Left lung (tissue), 10 donors: Measurements from ENCODE around the gene KIF9. TPM values are rescaled to one million over a fixed set of nuclear protein-coding genes. Genes with fewer than 3 reads are reported as not detected.
"Not testable (repeated sequence)": the region's sequence is repeated elsewhere in the genome, so short reads cannot be mapped to it uniquely, and the experiment has no call there.

ENCODE experiments used
- ATAC-seq: fragments of 200-7000 bp; cut with Tn5 transposase; one replicate; pipeline ENCODE4 v1.9.1; 2020; ENCODE audit warnings: moderate library complexity
- DNase-seq, 4 donors: peaks; one replicate each; pipeline ENCODE4 v3.0.0-alpha.2; 2013 to 2020
- H3K27ac ChIP-seq, 2 donors: fragments of 200-600 bp; sonication (generic) in 1 of 2; one replicate each; pipeline versions ENCODE4 v1.5.0 to v1.8.0; 2020 to 2021
- H3K27me3 ChIP-seq, 2 donors: fragments of 200-600 bp; sonication (generic) in 1 of 2; one replicate each; pipeline versions ENCODE4 v1.5.0 to v1.8.0; 2020 to 2021
- H3K36me3 ChIP-seq, 2 donors: fragments of 200-600 bp; sonication (generic) in 1 of 2; one replicate each; pipeline versions ENCODE4 v1.5.0 to v1.8.0; 2020 to 2021
- H3K4me1 ChIP-seq, 2 donors: fragments of 200-600 bp; one replicate each; pipeline ENCODE4 v1.8.0; 2021
- H3K4me3 ChIP-seq, 2 donors: fragments of 200-600 bp; sonication (generic) in 1 of 2; one replicate each; pipeline versions ENCODE4 v1.5.0 to v1.8.0; 2020 to 2021; ENCODE audit warnings: mild to moderate bottlenecking in 1 of 2
- H3K9me3 ChIP-seq, 2 donors: fragments of 200-600 bp; sonication (generic) in 1 of 2; one replicate each; pipeline versions ENCODE4 v1.5.0 to v1.8.0; 2020 to 2021
- intact Hi-C, 2 donors: fragments of 100-400 bp; cut with DNase I; formaldehyde crosslinking; loops; one replicate each; pipeline versions ENCODE4 v1.11.2 to v1.14.2; 2022
- polyA plus RNA-seq, 6 donors: library from polyadenylated mRNA; unstranded; fragments of 120-200 nt; gene quantifications; one replicate each; pipeline ENCODE4 v1.2.1, GENCODE V29; 2013; ENCODE audit not compliant: insufficient read length in 6 of 6
- total RNA-seq, 2 donors: library from RNA; stranded (reverse); fragmentation: NEBNext Ultra II Directional; extraction: Animal tissue kit (Norgen Biotek cat#: 25700); gene quantifications; one replicate each; pipeline ENCODE4 v1.2.1, GENCODE V29; 2021
- TF ChIP-seq, protein P1 (sequence below), 2 donors: fragments of 200-600 bp; sonication (generic) in 1 of 2; IDR thresholded peaks; one replicate each; pipeline versions ENCODE4 v1.5.0 to v1.8.0; 2021; ENCODE audit warnings: antibody characterized with exemption in 2 of 2
- donor health status: DM: no; HTN: yes; CAD: no.
- donor health status: DM: no; HTN: no; CAD: no.

Gene KIF9
- total and polyA plus RNA-seq, 8 donors = 8.4 to 19.0 (median 14.4) TPM

DNA sequence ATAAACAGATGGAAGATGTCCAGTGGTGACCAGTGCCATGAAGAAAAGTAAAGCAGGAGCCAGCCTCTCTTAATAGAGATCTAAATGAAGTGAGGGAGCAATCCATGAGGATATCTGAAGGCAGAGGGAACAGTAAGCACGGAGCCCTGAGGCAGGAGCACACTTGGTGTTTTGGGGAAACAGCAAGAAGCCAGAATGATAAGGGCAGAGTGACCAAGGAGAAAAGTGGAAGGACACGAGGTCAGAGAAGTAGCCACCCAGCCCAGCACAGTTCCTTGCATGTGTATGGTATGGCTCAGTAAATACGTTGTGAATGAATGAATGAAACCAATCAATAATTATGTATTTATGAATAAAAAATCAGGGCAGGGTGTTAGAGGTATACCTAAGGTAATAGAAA, 11.8 kb upstream of the KIF9 start:
- H3K9me3 ChIP-seq = no peaks in the 10 kb centered on the region
- intact Hi-C loops = no loop called here
- H3K4me3 ChIP-seq = no peak overlapping the region
- TF ChIP-seq, protein P1, sequence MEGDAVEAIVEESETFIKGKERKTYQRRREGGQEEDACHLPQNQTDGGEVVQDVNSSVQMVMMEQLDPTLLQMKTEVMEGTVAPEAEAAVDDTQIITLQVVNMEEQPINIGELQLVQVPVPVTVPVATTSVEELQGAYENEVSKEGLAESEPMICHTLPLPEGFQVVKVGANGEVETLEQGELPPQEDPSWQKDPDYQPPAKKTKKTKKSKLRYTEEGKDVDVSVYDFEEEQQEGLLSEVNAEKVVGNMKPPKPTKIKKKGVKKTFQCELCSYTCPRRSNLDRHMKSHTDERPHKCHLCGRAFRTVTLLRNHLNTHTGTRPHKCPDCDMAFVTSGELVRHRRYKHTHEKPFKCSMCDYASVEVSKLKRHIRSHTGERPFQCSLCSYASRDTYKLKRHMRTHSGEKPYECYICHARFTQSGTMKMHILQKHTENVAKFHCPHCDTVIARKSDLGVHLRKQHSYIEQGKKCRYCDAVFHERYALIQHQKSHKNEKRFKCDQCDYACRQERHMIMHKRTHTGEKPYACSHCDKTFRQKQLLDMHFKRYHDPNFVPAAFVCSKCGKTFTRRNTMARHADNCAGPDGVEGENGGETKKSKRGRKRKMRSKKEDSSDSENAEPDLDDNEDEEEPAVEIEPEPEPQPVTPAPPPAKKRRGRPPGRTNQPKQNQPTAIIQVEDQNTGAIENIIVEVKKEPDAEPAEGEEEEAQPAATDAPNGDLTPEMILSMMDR (IDR thresholded peaks at IDR 0.05) = no peak
- peaks cover 0 to 11% of the 10 kb centered on the region in 2 donors for H3K36me3 ChIP-seq
- ATAC-seq (no peak), DNase-seq (no peak)
- peaks cover 0 to 44% of the 10 kb centered on the region in 2 donors for H3K4me1 ChIP-seq
- H3K27me3 ChIP-seq = no peaks in the 10 kb centered on the region
- no peak overlapping the region for H3K27ac ChIP-seq

DNA sequence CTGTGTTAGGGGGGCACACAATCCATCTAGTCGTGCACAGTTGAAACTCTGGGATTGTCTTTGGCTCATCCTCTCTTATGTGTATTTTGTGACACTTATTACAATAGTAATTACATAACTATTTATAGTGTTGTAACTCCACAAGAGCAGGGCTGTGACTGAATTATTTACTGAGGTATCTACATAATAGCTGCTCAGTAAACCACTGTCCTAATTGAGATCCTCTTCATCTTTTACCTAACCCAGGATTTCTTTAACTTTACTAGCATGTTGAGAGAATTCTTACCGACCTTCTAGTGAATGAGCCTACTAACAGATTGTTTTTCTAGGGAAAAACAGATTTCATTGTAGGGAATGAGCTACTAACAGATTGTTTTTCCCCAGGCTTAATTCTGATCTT, 11.2 kb upstream of the KIF9 start:
- Histone ChIP-seq H3K27ac (no peak overlapping the region), H3K36me3 (peaks cover 0 to 11% of the 10 kb centered on the region in 2 donors), H3K9me3 (no peaks in the 10 kb centered on the region), H3K27me3 (no peaks in the 10 kb centered on the region), H3K4me3 (no peak overlapping the region), H3K4me1 (peaks cover 0 to 44% of the 10 kb centered on the region in 2 donors)
- TF ChIP-seq, protein P1 (IDR thresholded peaks at IDR 0.05) = no peak
- intact Hi-C loops = no loop called here
- ATAC-seq (no peak), DNase-seq (no peak)

DNA sequence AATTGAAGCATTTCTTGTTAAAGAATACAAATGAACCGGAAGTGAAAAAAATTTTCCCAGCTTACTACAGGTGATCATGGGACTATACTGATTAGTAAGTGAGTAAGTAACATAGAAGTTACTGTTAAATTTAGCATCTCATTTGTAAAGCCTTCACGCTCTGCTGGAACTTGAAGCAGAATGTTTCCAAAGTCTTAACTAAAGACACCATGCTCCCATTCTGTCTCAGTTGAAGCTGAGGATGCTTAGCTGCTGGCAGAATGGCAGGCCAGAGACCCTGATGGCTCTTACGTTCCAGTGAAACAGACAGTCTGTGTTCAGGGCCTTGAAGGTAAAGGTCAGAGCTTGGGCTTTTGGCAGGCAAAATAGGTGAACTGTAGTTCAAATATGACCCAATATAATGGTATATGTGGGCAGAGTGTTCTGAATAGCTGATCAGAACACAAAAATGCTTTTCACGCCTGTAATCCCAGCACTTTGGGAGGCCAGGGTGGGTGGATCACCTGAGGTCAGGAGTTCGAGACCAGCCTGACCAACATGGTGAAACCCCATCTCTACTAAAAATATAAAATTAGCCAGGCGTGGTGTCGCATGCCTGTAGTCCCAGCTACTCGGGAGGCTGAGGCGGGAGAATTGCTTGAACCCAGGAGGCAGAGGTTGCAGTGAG, 9.3 kb upstream of the KIF9 start:
- H3K27ac ChIP-seq, H3K4me3 ChIP-seq, H3K27me3 ChIP-seq, ATAC-seq, H3K9me3 ChIP-seq, DNase-seq, intact Hi-C loops: not testable (repeated sequence)
- peaks cover 0 to 43% of the 10 kb centered on the region in 2 donors for H3K4me1 ChIP-seq
- peaks cover 0 to 19% of the 10 kb centered on the region in 2 donors for H3K36me3 ChIP-seq

DNA sequence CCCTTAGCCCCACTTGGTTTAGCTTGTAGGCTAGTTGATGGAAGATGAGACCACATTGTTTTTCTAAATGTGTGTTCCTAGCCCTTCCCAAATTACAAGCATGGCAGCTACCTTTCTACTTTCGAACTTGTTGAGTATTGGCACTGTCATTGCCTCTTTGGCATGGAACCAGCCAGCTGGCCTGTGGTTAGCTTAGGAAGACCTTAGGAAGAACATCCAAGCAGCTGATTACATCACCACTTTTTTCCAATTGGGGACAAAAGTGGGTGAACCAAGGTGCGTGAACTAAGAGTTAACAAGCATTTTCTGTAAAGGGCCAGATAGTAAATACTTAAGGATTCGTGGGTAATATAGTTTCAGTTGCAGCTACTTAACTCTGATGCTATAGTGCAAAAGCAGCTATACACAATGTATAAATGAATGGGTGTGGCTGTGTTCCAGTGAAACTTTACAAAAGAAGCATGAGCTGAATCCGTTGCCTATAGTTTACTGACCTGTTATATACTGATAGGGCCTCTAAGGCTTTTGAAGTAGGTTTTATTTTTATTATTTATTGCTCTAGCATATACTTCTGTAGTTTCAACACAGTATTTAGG, 8.7 kb upstream of the KIF9 start:
- no peak for DNase-seq
- Histone ChIP-seq H3K4me1 (peaks cover 0 to 43% of the 10 kb centered on the region in 2 donors), H3K27me3 (no peaks in the 10 kb centered on the region), H3K9me3 (no peaks in the 10 kb centered on the region), H3K27ac (no peak overlapping the region), H3K4me3 (no peak overlapping the region), H3K36me3 (peaks cover 0 to 21% of the 10 kb centered on the region in 2 donors)
- intact Hi-C loops = no loop called here
- no peak for ATAC-seq
- TF ChIP-seq, protein P1 (IDR thresholded peaks at IDR 0.05) = no peak

DNA sequence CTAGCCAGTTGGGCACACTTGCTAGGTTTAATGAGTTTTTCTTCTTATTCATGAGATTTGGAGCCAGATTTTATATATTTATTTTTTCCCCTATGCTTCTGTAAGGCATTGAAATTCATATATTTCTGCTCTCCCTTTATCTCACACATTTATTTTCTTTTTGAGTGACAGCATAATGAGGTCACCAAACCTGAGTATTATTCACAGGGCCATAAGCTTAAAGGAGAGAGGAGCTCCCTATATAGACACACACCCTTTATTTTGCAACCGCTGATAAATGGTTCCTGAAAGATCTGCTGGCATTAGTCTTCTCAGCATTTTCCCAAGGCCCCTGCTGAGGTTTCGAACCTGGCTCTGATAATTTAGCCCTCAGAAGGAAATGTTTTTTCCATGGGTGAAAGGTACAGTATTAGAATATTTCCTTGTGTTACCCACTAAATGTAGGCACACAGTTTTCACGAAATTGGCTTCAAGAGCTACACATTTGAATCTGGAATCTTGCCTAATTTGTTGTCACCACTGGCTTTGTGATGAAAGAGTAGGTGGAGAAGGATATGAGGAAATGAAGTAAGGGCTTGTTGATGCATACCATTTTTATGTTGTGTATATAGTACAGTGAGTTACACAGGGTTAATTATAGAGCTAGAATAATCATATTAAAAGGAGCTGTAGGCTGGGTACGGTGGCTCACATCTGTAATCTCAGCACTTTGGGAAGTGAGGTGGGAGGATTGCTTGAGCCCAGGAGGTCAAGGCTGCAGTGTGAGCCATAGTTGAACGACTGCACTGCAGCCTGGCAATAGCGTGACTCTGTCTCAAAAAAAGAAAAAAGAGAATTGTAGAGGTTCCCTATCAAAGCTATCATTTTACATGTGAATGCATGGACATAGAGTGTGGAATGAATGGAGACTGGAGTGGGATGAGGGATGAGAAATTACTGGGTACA, 6.6 kb upstream of the KIF9 start:
- no peaks in the 10 kb centered on the region for H3K27me3 ChIP-seq
- intact Hi-C loops = no loop called here
- no peak for DNase-seq
- TF ChIP-seq, protein P1 (IDR thresholded peaks at IDR 0.05) = no peak
- H3K4me3 ChIP-seq = no peak overlapping the region
- H3K9me3 ChIP-seq = no peaks in the 10 kb centered on the region
- peaks cover 0 to 21% of the 10 kb centered on the region in 2 donors for H3K36me3 ChIP-seq
- peaks cover 0 to 54% of the 10 kb centered on the region in 2 donors for H3K4me1 ChIP-seq
- no peak for ATAC-seq
- peak overlapping the region in 1 of 2 donors; percentile 54 for H3K27ac ChIP-seq
